Fibroblast of lung (primary cell): ENCODE measurements around the gene CKAP2. TPM values are rescaled to one million over a fixed set of nuclear protein-coding genes. Genes with fewer than 3 reads are reported as not detected.
A peak's percentile ranks its signal among the peaks of the same experiment; 100 is the strongest.

ENCODE experiments used
- DNase-seq, 2 donors: peaks; one replicate each; pipeline versions ENCODE4 v3.0.0 to v3.0.0-alpha.2; 2010; ENCODE audit warnings: low read depth in 2 of 2
- H2AFZ ChIP-seq: 2 replicates; pipeline ENCODE4 v1.5.1; 2012; ENCODE audit warnings: low read length, control low read depth, inconsistent platforms
- H3K27ac ChIP-seq: 2 replicates; pipeline ENCODE4 v1.5.1; 2011; ENCODE audit warnings: low read length, control low read depth; ENCODE audit not compliant: insufficient read depth
- H3K27me3 ChIP-seq: 2 replicates; pipeline ENCODE4 v1.5.1; 2011; ENCODE audit warnings: mild to moderate bottlenecking, low read length; ENCODE audit not compliant: control insufficient read depth, insufficient read depth
- H3K36me3 ChIP-seq: 2 replicates; pipeline ENCODE4 v1.5.1; 2011; ENCODE audit warnings: low read length; ENCODE audit not compliant: control insufficient read depth, insufficient read depth
- H3K4me1 ChIP-seq: 2 replicates; pipeline ENCODE4 v1.5.1; 2011; ENCODE audit warnings: low read length; ENCODE audit not compliant: control insufficient read depth, insufficient read depth; ENCODE audit errors: extremely low read depth
- H3K4me2 ChIP-seq: 2 replicates; pipeline ENCODE4 v1.5.1; 2011; ENCODE audit warnings: low read length, control low read depth; ENCODE audit not compliant: insufficient read depth; ENCODE audit errors: extremely low read depth
- H3K4me3 ChIP-seq, 4 experiments: fragments of 200-600 bp in 1 of 4; sonication (generic) in 1 of 4; replicated peaks in 1 of 4; 2 replicates each; pipeline ENCODE4 v1.5.1; 2011 to 2016; ENCODE audit warnings: low read length in 4 of 4, low read depth in 3 of 4, mild to moderate bottlenecking in 3 of 4, control low read depth in 2 of 4, inconsistent platforms in 1 of 4, mixed read lengths in 1 of 4; ENCODE audit not compliant: insufficient read depth in 1 of 4; ENCODE audit errors: control extremely low read depth in 1 of 4
- H3K79me2 ChIP-seq: 2 replicates; pipeline ENCODE4 v1.5.1; 2012; ENCODE audit warnings: mild to moderate bottlenecking, low read length, inconsistent platforms; ENCODE audit not compliant: control insufficient read depth, insufficient read depth
- H3K9ac ChIP-seq: 2 replicates; pipeline ENCODE4 v1.5.1; 2011; ENCODE audit warnings: mild to moderate bottlenecking, low read length, control low read depth; ENCODE audit not compliant: insufficient read depth
- H3K9me3 ChIP-seq: 2 replicates; pipeline ENCODE4 v1.5.1; 2012; ENCODE audit warnings: low read depth, low read length; ENCODE audit not compliant: control insufficient read depth, insufficient read depth
- H4K20me1 ChIP-seq: 2 replicates; pipeline ENCODE4 v1.5.1; 2011; ENCODE audit warnings: low read length; ENCODE audit not compliant: control insufficient read depth, insufficient read depth; ENCODE audit errors: extremely low read depth
- EZH2 ChIP-seq: IDR thresholded peaks from 2 replicates; pipeline ENCODE4 v1.5.1; 2012; ENCODE audit warnings: low read length, control low read depth, mild to moderate bottlenecking; ENCODE audit errors: missing control alignments
- polyA plus RNA-seq, 2 donors: library from polyadenylated mRNA; depleted of rRNA in 1 of 2; stranded (reverse) in 1 of 2; unstranded in 1 of 2; fragments of >200 nt; gene quantifications; 2 replicates each; pipeline ENCODE4 v1.2.1, GENCODE V29; 2011 to 2012; ENCODE audit warnings: missing spikeins in 1 of 2
- total RNA-seq: library from RNA; depleted of rRNA; stranded (reverse); fragments of >200 nt; gene quantifications from 2 replicates; pipeline ENCODE4 v1.2.1, GENCODE V29; 2014
- TF ChIP-seq, protein P1 (sequence below), 2 donors: IDR thresholded peaks in 1 of 2; conservative IDR thresholded peaks in 1 of 2; 1 replicate in 1 of 2; 2 replicates in 1 of 2; pipeline ENCODE4 v1.5.1; 2011 to 2012; ENCODE audit warnings: low read length in 2 of 2, control low read depth in 1 of 2, inconsistent platforms in 1 of 2, low read depth in 1 of 2, mild to moderate bottlenecking in 1 of 2

Gene CKAP2
- total and polyA plus RNA-seq, 2 donors (not counting 1 experiment from before 2014, with no cell fraction given), result 10.5 to 24.8 TPM

DNA sequence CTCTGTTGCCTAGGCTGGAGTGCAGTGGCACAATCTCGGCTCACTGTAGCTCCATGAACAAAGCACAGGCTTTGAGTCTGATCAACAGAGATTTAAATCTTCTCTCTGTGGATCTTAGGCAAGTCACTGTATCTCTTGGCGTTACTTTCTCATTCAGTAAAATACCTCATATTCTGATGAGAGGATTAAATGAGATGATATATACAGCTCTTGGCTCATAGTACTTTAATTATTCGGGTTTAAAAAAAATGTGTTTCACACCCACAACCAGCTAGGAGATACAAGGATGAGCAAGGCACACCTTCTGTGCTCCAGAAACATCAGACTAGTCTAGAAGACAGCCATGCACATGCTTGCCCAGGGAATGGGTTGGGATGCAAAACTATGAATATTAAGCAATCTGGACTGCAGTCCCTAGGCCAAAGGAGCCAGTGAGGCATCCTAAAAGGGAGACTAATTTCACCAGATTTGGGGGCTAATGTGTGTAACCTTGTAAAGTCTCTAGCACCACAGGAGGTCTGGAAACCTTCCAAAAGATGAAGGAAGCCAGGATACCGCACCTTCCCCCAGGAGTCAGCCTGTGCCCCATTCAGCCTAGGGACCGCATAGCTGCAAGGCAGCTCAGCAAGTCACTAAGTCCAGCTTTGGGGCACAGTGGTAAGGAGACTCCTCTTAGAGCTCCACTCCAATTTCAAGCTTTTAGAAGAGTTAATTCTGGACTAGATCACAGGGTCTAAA, 7.3 kb upstream of the CKAP2 start:
- Histone ChIP-seq H4K20me1 (no peaks in the 10 kb centered on the region), H2AFZ (no peak overlapping the region), H3K9me3 (no peaks in the 10 kb centered on the region), H3K27me3 (no peaks in the 10 kb centered on the region), H3K4me3 (peak overlapping the region in 2 of 4 experiments; percentile 1 to 84), H3K27ac (no peak overlapping the region), H3K4me1 (peaks cover 2% of the 10 kb centered on the region), H3K36me3 (no peaks in the 10 kb centered on the region), H3K9ac (no peak overlapping the region), H3K4me2 (peak overlapping the region; percentile 17), H3K79me2 (peaks cover 45% of the 10 kb centered on the region)
- no peak for TF ChIP-seq EZH2
- TF ChIP-seq, protein P1, sequence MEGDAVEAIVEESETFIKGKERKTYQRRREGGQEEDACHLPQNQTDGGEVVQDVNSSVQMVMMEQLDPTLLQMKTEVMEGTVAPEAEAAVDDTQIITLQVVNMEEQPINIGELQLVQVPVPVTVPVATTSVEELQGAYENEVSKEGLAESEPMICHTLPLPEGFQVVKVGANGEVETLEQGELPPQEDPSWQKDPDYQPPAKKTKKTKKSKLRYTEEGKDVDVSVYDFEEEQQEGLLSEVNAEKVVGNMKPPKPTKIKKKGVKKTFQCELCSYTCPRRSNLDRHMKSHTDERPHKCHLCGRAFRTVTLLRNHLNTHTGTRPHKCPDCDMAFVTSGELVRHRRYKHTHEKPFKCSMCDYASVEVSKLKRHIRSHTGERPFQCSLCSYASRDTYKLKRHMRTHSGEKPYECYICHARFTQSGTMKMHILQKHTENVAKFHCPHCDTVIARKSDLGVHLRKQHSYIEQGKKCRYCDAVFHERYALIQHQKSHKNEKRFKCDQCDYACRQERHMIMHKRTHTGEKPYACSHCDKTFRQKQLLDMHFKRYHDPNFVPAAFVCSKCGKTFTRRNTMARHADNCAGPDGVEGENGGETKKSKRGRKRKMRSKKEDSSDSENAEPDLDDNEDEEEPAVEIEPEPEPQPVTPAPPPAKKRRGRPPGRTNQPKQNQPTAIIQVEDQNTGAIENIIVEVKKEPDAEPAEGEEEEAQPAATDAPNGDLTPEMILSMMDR (conservative IDR thresholded peaks at IDR 0.05 in 1 of 2, IDR thresholded peaks at IDR 0.05 in 1 of 2; ENCODE audit: low read depth in 1 of 2, low read length in 2 of 2), result no peak
- DNase-seq, result peak in 1 of 2 donors; percentile 13

DNA sequence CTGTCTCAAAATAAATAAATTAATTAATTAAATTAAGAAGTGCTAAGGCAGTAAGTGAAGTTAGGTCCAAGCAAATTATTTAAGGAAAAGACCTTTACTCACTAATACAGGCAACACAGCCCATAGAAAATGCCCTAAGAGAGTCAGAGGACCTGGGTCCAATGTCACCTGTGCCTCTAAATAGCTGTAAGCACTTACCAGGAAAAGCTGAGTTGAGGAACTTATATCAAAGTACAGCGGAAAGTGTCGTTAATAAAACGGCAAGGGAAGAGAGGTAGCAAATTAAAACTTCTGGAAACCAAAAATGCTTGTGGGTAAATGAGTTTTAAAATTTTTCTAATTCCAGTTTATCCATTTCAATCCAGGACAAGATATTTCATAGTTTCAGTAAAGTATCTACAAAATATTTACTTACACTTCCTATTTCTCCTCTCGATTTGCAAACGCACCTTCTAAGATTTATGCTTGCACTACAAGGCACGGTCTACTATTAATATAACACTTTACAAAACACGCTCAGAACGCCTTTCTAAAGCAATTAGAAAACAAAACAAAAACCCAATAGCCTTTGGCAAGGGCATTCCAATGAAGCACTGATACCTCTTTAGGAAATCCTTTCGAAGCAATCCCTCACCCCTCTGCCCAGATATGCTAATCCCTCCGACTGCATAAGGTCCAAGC, 5.8 kb upstream of the CKAP2 start:
- peak overlapping the region; percentile 89 for H2AFZ ChIP-seq
- H3K36me3 ChIP-seq, result no peaks in the 10 kb centered on the region
- H3K4me2 ChIP-seq, result peak overlapping the region; percentile 89
- no peaks in the 10 kb centered on the region for H3K9me3 ChIP-seq
- H3K4me1 ChIP-seq, result peaks cover 5% of the 10 kb centered on the region
- peak in 1 of 2 donors; percentile 15 for DNase-seq
- H3K79me2 ChIP-seq, result peaks cover 41% of the 10 kb centered on the region
- no peaks in the 10 kb centered on the region for H4K20me1 ChIP-seq
- H3K9ac ChIP-seq, result peak overlapping the region; percentile 96
- H3K27ac ChIP-seq, result peak overlapping the region; percentile 88
- TF ChIP-seq EZH2, result no peak
- TF ChIP-seq, protein P1 (conservative IDR thresholded peaks at IDR 0.05 in 1 of 2, IDR thresholded peaks at IDR 0.05 in 1 of 2; ENCODE audit: low read depth in 1 of 2, low read length in 2 of 2), result no peak
- no peaks in the 10 kb centered on the region for H3K27me3 ChIP-seq
- H3K4me3 ChIP-seq, result peak overlapping the region; percentile 79 to 90 (median 84)

DNA sequence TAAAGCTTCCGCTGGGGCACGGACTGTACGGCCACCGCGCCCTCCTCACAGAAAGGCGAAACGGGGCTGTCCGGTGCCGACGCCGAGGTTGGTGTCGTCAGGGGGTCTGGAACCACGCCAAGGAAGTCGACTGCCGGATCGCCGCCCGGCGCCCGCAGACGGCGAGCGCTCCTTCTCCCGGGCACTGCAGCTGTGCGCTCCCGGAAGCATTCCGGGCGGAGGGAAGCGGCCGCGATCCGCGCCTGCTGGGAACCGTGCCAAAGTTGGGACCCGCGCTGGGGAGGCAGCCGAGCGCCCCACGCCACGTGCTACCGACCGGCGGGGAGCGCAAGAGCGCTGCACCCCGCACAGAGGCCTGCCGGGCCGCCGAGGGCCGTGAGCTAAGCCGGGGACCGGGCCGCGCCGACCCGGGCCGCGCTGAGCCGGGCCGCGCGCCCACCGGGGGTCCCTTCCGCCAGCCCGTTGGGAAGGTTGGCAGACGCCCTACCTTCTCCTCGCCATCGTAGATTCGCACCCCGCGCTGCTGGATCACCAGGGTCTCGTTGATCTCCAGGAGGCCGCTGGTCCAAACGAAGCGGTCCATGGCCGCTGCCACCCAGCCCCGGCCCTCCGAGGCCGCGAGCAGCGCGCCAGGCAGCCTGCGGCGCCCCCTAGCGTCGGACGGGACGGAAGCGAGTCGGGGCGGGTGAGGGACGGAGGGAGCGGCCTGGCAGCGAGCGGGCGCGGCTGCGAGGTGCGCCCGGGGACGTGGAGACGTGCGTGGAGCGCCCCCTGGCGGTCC, 5.1 kb upstream of the CKAP2 start, which contains the start of gene VPS36:
TSS of gene VPS36 (minus strand) at position 623 of the 781 bp plus-strand sequence. CDS start at position 583, 40 bp downstream.
- peak within 1 kb of the TSS; percentile 88 for H3K27ac ChIP-seq
- no peaks in the 10 kb centered on the region for H3K27me3 ChIP-seq
- no peaks in the 10 kb centered on the region for H3K36me3 ChIP-seq
- peak within 1 kb of the TSS; percentile 96 for H3K9ac ChIP-seq
- peak; percentile 87 to 94 for DNase-seq
- TF ChIP-seq EZH2, result no peak
- TF ChIP-seq, protein P1 (conservative IDR thresholded peaks at IDR 0.05 in 1 of 2, IDR thresholded peaks at IDR 0.05 in 1 of 2; ENCODE audit: low read depth in 1 of 2, low read length in 2 of 2), result peak; percentile 75 to 96
- H3K4me3 ChIP-seq, result peak within 1 kb of the TSS; percentile 79 to 90 (median 84)
- H4K20me1 ChIP-seq, result no peaks in the 10 kb centered on the region
- H2AFZ ChIP-seq, result peak within 1 kb of the TSS; percentile 89
- H3K79me2 ChIP-seq, result peaks cover 36% of the 10 kb centered on the region
- peak within 1 kb of the TSS; percentile 89 for H3K4me2 ChIP-seq
- peaks cover 6% of the 10 kb centered on the region for H3K4me1 ChIP-seq
- no peaks in the 10 kb centered on the region for H3K9me3 ChIP-seq
